H1 (cell line): ENCODE results near the gene NFIX. TPM values are rescaled to one million over a fixed set of nuclear protein-coding genes. Genes with fewer than 3 reads are reported as not detected.
A peak's percentile ranks its signal among the peaks of the same experiment; 100 is the strongest.

ENCODE experiments used
- ATF2 ChIP-seq: IDR thresholded peaks from 2 replicates; pipeline ENCODE4 v1.6.1; 2012; ENCODE audit warnings: low read length, inconsistent platforms
- BCL11A ChIP-seq, 2 experiments: IDR thresholded peaks; one replicate each; pipeline ENCODE4 v1.6.1; 2011; ENCODE audit warnings: low read depth in 2 of 2, low read length in 2 of 2, mild to moderate bottlenecking in 2 of 2
- EP300 ChIP-seq, 2 experiments: IDR thresholded peaks; 1 replicate in 1 of 2; 2 replicates in 1 of 2; pipeline ENCODE4 v1.6.1; 2011 to 2012; ENCODE audit warnings: low read depth in 2 of 2, low read length in 2 of 2, mild to moderate bottlenecking in 2 of 2, borderline replicate concordance in 1 of 2, inconsistent platforms in 1 of 2, moderate library complexity in 1 of 2
- MAX ChIP-seq: IDR thresholded peaks from 2 replicates; pipeline ENCODE4 v1.6.1; 2012; ENCODE audit warnings: inconsistent platforms
- POU5F1 ChIP-seq: IDR thresholded peaks from 2 replicates; pipeline ENCODE4 v1.6.1; 2011; ENCODE audit warnings: low read depth, mild to moderate bottlenecking, low read length, moderate library complexity
- RNF2 ChIP-seq: fragments of 200-900, 300-1000 bp; sonication (generic); IDR thresholded peaks from 2 replicates; pipeline ENCODE4 v1.7.1; 2016; ENCODE audit warnings: borderline replicate concordance, low read depth, mild to moderate bottlenecking, antibody characterized with exemption, low read length; ENCODE audit not compliant: poor library complexity, severe bottlenecking; ENCODE audit errors: missing control alignments
- ZNF274 ChIP-seq: IDR thresholded peaks from 2 replicates; pipeline ENCODE4 v1.7.0; 2012; ENCODE audit warnings: low read length, borderline replicate concordance; ENCODE audit errors: extremely low read depth
- polyA plus RNA-seq, 7 experiments: library from polyadenylated mRNA; depleted of rRNA in 3 of 7; stranded (reverse) in 5 of 7; unstranded in 2 of 7; fragments of >200 nt in 5 of 7; fragments of 200-250 nt in 2 of 7; gene quantifications; 1 replicate in 5 of 7; 2 replicates in 1 of 7; 4 replicates in 1 of 7; pipeline versions ENCODE4 v1.2.1 to v1.2.3, GENCODE V29; 2011 to 2013; ENCODE audit warnings: missing spikeins in 2 of 7, mixed read lengths in 2 of 7
- total RNA-seq: library from RNA; stranded (reverse); fragmentation: NEBNext Ultra II Directional; extraction: Animal tissue kit (Norgen Biotek cat#: 25700); gene quantifications from 2 replicates; pipeline ENCODE4 v1.2.1, GENCODE V29; 2021

Gene NFIX
- total and polyA plus RNA-seq, 2 of the 8 experiments (the other 6 are each of a cell fraction or from before 2014, with no cell fraction given) = 0.03 to 0.20 TPM

- no peak for TF ChIP-seq ATF2
- no peak for TF ChIP-seq BCL11A (IDR thresholded peaks at IDR 0.05; ENCODE audit: low read depth in 2 of 2, low read length in 2 of 2)
- no peak for TF ChIP-seq POU5F1
- TF ChIP-seq ZNF274 = no peak
- peak in 1 of 2 experiments; percentile 30; a peak in 1 of 3 replicates for TF ChIP-seq EP300 (IDR thresholded peaks at IDR 0.05; ENCODE audit: borderline replicate concordance in 1 of 2, low read depth in 2 of 2, low read length in 2 of 2)
- TF ChIP-seq MAX = no peak
- TF ChIP-seq RNF2 = no peak
These were observed 123.3 kb downstream of the NFIX start (continued) for GRCh38 chr19:13118424-13119193.
